Sigmoid colon (tissue), 4 donors: ENCODE results near the gene ENTHD1.

Source experiments
- CTCF ChIP-seq, 4 experiments: fragments of 450-650 bp in 3 of 4; fragments of 200-600 bp in 1 of 4; IDR thresholded peaks; one replicate each; pipeline ENCODE4 v1.5.1; 2016 to 2019; ENCODE audit warnings: antibody characterized with exemption in 4 of 4, mild to moderate bottlenecking in 3 of 4, moderate library complexity in 2 of 4
- EP300 ChIP-seq, 4 donors: sonication (generic); formaldehyde crosslinking; IDR thresholded peaks; one replicate each; pipeline ENCODE4 v1.6.1; 2017; ENCODE audit warnings: antibody characterized with exemption in 4 of 4
- POLR2A ChIP-seq, 2 donors: fragments of 450-650 bp; IDR thresholded peaks; one replicate each; pipeline ENCODE4 v1.6.1; 2016; ENCODE audit warnings: antibody characterized with exemption in 2 of 2, mild to moderate bottlenecking in 2 of 2, moderate library complexity in 2 of 2
- POLR2AphosphoS5 ChIP-seq, 4 donors: sonication (generic); formaldehyde crosslinking; IDR thresholded peaks; one replicate each; pipeline ENCODE4 v1.6.1; 2017; ENCODE audit warnings: antibody characterized with exemption in 4 of 4

GRCh38 chr22:39872548-39872947 is 21.0 kb downstream of the ENTHD1 start:
- no peak for TF ChIP-seq CTCF (IDR thresholded peaks at IDR 0.05)
- no peak for TF ChIP-seq EP300 (IDR thresholded peaks at IDR 0.05)
- no peak for TF ChIP-seq POLR2AphosphoS5 (IDR thresholded peaks at IDR 0.05)
- TF ChIP-seq POLR2A (IDR thresholded peaks at IDR 0.05) = no peak
